ENCODE results near the gene MAP3K5.

- TF ChIP-seq POLR2AphosphoS5 (IDR thresholded peaks at IDR 0.05; ENCODE audit: low read depth, low read length) = no peak
- no peak for TF ChIP-seq TAF1 (IDR thresholded peaks at IDR 0.05; ENCODE audit: borderline replicate concordance, insufficient read depth, low read length)
- TF ChIP-seq REST (IDR thresholded peaks at IDR 0.05; ENCODE audit: insufficient read depth in 1 of 2, low read depth in 2 of 2, low read length in 2 of 2) = no peak
- no peak for TF ChIP-seq FOXP2 (optimal IDR thresholded peaks at IDR 0.05; ENCODE audit: borderline replicate concordance, extremely low read depth, extremely low read length, insufficient read depth)
These were observed 22.5 kb downstream of the MAP3K5 start for GRCh38 chr6:136769759-136770158.
